SIG-M5 (cell line): ENCODE results near the gene AANAT.

Experiments used
- DNase-seq: peaks from one replicate; lab custom pipeline; 2025; lab: John Stamatoyannopoulos, UW

The AANAT gene

DNA sequence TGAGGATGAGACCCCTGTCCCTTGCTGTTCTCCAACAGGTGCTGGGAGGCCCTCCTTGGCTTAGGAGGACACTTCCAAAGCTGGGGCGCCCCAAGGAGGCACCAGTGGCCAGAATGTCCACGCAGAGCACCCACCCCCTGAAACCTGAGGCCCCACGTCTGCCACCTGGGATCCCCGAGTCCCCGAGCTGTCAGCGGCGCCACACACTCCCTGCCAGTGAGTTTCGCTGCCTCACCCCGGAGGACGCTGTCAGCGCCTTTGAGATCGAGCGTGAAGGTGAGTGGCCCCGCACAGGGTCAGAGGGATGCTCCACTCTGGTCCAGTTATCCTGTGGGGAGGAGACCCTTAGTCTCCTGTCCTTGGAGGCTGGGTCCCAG is 1.2 kb downstream of the AANAT start:
- DNase-seq: no peak

DNA sequence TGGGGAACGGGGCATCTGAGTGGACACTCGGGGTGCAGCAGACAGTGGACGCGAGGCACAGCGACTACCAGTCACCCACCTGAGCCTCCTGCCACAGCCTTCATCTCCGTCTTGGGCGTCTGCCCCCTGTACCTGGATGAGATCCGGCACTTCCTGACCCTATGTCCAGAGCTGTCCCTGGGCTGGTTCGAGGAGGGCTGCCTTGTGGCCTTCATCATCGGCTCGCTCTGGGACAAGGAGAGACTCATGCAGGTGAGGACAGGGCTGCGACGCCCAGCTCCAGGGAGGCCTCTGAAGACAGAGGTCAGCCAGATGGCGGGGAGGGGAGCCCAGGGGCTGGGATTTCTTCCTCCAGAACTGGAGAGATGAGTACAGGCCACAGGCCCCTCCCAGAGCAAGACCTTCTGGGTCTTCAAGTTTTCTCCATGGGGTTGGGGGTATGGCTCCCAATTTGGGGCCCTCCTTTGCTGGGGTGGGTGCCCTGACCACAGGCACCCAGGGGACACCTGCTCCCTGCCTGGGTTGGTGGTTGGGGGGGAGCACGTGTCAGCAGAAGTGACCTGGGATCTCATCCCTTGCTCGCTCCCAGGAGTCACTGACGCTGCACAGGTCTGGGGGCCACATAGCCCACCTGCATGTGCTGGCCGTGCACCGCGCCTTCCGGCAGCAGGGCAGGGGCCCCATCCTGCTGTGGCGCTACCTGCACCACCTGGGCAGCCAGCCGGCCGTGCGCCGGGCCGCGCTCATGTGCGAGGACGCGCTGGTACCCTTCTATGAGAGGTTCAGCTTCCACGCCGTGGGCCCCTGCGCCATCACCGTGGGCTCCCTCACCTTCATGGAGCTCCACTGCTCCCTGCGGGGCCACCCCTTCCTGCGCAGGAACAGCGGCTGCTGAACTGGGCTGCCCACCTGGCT is 1.9 kb downstream of the AANAT start:
- no peak for DNase-seq

DNA sequence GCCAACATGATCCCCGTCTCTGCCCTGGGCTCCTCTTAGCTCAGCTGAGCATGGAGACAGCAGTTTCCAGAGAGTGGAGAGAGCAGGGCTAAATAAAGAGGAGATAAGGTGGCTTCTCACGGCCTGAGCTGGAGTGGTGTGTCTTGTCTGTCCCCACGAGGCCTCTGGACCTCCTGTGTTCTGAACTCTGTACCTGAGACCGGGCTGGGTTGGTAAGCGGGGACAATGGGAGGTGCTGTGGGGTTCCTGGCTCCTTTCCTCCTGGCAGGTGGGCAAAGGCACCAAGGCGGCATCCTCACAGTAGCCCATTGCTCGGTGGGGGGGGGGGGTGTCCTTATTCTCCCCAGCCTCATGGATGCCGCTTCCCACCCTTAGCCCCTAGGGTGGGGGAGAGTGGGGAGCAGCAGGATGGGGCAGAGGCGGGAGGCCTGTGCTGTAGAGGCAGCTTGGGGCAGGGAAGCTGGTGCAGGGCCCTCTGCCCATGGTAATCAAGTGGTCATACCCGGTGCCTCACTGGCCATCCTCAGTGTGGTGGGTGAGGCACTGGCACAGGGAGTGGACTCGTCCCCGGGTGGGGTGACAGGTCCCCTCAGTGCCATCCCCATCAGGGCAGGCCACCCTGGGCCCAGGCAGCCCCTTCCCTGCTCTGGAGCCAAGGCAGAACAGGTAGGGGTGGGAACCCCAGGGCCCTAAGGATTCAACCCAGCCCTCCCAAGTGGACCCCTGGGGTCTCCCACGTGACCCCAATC is 2.8 kb downstream of the AANAT start:
- DNase-seq: no peak

- DNase-seq: no peak
These were observed 4.3 kb downstream of the AANAT start for GRCh38 chr17:76471498-76472257.

DNA sequence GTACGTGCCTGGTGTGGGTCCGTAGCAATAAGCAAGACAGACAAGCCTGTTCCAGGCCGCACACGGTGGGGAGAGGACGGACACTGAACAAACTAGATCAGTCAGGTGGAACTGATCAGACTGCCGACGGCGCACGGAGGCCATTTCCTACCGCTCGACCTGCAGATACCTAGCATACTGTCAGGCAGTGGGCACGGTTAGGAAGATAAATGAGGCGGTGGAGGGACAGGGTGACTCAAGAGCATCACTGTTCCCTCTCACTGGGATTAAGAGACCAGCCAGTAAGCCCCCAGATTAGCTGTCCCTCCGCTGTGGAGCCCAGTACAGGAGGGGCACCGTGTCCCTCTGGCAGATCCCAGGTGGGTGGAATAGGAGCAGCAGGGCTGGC is 4.8 kb downstream of the AANAT start:
- DNase-seq: no peak

DNA sequence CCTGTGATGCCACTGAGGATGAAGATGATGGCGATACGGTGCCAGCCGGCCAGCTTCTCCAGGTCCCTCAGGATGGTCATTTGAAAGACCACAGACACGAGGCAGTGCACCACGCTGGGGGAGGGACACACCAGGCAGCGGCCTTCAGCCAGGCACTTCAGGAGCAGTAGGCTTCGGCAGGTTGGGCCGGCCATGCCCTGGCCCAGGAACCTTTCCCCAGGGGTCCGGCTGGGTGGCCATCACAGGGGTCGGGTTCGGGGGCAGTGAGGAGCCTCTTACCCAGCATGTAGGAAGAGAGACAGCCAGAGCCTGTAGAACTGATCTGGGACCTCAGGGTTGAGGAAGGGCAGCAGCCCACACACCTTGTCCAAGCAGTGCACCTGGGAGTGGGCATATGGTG is 5.3 kb downstream of the AANAT start:
- no peak for DNase-seq

DNA sequence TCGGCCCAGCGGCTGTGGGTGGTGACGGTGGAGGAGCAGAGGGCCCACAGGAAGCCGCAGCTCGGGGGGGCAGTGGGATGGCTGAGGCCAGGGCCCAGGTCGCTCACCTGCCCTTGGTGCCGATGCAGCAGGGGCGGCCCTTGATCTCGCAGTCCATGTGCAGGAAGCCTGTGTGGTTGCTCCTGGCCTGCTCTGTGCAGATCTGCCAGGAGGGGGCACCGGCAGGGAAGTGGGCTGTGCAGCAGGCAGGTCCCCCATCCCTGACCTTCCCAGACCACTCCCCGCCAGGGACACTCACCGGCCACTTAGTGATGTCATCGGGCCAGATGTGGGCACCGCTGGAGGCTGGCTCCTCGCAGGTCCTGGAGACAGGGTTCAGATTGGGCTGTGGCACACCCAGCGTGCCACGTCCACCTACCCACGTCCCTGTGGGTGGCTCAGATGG is 6.2 kb downstream of the AANAT start:
- no peak for DNase-seq

DNA sequence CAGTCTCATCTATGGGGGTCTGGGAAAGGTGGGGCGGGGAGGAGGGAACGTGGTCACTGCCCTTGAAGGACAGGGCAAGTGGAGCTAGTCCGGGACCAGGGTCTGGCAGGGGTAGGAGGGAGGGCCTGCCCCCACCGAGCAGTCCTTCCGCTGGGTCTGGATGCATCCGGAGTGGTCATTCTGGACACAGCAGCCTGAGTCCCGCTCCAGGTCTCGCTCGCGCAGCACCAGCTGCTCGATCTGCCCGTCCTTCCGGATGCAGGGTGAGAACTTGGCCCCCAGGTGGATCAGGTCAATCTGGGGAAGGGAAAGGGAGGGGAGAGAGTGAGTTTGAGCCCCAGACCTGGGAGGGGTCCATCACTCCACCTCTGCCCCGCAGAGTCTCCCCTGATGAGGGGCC is 6.8 kb downstream of the AANAT start:
- no peak for DNase-seq

- no peak for DNase-seq
These were observed 7.5 kb downstream of the AANAT start for GRCh38 chr17:76474894-76475293.

- DNase-seq: no peak
These were observed 7.9 kb downstream of the AANAT start for GRCh38 chr17:76475302-76475701.

GRCh38 chr17:76476736-76477135 is 9.3 kb downstream of the AANAT start:
- DNase-seq: no peak

DNA sequence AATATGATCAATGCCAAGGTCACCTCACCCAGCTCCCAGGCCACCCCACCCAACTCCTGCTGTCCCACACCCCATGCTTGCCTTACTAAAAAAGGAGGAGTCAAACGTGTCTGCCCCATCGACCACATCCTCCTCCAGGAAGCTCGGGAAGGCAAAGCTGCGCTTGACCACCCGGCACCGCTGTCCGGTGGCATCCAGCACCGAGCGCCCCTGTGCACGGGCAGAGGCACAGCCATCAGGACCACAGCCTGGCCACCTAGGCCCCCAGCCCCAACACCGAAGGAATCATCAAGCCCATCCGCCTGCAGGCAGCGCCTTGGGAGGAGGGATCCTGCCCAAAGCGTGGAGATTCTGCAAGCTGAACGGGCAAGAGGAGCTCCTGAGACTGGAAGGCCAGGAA is 10.2 kb downstream of the AANAT start:
- no peak for DNase-seq

- DNase-seq: no peak
These were observed 10.7 kb downstream of the AANAT start for GRCh38 chr17:76478097-76478496.

DNA sequence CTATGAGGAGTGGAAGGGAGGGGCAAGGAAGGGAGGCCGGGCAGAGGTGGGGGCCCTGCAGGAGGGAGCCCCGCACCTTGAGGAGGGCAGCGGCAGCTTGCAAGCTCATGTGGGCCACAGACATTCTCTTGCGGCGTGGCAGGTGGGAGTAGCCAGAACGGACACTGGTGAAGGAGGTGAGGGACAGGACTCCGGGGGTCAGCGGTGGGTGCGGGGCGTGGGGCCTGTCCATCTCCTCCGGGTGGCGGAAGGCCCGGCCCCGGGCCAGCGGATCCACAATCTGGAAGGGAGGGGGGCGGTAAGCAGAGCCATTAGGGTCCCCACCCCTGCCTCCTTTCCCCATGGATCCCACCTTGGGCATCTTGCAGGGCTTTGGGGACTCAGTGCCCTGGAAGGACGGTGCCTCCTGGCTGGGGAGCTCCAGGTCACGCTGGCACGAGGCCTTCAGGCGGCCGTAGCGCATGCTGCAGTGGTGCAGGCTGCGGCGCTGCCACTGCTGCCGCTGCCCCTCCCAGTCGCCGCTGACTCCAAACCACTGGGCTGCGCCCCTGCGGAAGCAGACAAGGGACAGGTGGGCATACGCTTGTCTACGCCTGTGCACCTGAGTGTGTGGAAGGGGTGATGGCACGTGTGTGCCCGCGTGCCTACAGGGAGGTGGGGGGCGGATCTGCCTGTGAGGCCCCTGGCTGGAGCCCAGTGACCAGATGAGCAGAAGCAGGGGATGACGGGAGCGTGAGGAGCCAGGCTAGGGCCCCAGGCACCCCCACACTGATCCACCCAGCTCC is 11.5 kb downstream of the AANAT start:
- DNase-seq: no peak

- DNase-seq: no peak
These were observed 12.2 kb downstream of the AANAT start for GRCh38 chr17:76479515-76480060.

DNA sequence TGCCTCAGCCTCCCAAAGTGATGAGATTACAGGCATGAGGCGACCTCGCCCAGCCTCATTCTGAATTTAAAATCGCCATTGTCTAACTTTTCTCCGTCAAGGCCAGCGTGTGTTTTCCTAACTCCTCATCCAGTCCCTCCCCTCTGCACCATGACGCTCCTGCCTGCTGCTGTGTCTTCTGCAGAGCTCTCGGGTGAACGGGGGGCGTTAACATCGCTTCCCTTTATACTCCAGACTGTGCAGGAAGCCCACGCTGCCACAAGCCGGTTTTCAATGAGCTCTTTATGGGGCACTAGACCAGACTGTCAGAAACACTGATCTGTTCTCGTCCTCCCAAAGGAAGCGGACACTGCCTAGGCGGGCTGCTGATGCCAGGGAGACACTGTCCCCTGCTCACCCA is 13.2 kb downstream of the AANAT start:
- no peak for DNase-seq

GRCh38 chr17:76481071-76481655 is 13.8 kb downstream of the AANAT start:
- DNase-seq: no peak

GRCh38 chr17:76484228-76484725 is 16.9 kb downstream of the AANAT start:
- no peak for DNase-seq

GRCh38 chr17:76485569-76485968 is 18.2 kb downstream of the AANAT start:
- no peak for DNase-seq

DNA sequence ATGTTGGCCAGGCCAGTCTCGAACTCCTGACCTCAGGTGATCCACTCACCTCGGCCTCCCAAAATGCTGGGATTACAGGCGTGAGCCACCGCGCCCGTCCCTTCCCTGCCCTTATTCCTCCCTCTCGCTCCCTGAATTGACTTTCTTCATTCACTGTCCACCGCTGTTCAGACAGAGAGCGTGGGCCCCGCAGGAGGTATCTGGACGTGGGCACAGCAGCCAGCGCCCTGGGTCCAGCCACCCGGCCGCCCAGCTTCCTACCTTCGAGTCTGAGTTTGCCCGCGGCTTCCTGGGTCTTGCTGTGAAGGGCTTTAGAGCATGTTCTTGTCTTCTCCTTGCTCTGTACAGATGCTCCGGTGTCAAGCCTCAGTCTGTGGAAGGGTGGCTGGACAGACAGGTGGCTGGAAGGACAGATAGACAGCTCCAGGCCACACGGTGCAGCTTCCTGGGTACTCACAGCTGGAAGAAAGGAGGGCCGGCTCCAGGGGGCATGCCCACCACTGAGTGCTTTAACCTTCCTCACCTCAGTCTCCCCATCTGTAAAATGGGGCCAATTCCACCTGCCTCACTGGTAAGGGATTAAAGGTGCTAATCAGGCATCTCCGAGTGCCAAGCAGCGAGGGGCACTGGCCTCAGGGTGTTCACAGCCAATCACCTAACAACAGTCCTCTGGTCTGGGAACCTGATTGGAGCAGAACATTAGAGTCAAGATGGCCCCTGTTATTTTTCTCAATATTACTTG is 20.2 kb downstream of the AANAT start:
- DNase-seq: no peak
